ENCODE data around the gene NCOR1. TPM values are rescaled to one million over a fixed set of nuclear protein-coding genes. Genes with fewer than 3 reads are reported as not detected.
"Not testable (repeated sequence)": the region's sequence is repeated elsewhere in the genome, so short reads cannot be mapped to it uniquely, and the experiment has no call there.

NCOR1 gene
- total RNA-seq, 1 donor from 2014 or later = 131 TPM

GRCh38 chr17:16108386-16108785 is 106.9 kb downstream of the NCOR1 start:
- intact Hi-C loops (cut with DNase I) = no loop called here
- no peak for ATAC-seq
- DNase-seq (ENCODE audit: low spot score) = no peak

DNA sequence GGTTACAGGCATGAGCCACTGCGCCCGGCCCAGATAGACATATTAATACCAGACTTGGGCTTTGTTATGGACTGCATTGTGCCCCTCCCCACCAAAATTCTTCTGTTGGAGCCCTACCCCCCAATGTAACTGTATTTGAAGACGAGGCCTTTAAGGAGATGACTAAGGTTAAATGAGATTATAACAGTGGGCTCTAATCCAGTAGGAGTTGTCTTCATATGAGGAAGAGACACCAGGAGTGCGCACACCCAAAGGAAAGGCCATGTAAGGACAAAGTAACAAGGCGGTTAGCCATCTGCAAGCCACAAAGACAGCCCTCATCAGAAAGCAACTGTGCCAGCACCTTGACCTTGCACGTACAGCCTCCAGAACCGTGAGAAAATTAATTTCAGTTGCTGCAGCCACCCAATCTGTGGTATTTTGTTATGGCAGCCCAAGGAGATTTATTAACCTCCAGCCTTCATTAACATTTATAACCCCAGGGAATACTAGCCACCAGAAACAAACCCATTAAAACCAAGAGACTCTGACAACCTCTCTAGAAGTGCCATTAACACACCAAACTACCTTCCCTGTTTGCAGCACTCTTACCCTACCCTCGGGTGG is 108.1 kb downstream of the NCOR1 start:
- DNase-seq (ENCODE audit: low spot score) (no peak), ATAC-seq (no peak)
- intact Hi-C loops (cut with DNase I) = no loop called here

DNA sequence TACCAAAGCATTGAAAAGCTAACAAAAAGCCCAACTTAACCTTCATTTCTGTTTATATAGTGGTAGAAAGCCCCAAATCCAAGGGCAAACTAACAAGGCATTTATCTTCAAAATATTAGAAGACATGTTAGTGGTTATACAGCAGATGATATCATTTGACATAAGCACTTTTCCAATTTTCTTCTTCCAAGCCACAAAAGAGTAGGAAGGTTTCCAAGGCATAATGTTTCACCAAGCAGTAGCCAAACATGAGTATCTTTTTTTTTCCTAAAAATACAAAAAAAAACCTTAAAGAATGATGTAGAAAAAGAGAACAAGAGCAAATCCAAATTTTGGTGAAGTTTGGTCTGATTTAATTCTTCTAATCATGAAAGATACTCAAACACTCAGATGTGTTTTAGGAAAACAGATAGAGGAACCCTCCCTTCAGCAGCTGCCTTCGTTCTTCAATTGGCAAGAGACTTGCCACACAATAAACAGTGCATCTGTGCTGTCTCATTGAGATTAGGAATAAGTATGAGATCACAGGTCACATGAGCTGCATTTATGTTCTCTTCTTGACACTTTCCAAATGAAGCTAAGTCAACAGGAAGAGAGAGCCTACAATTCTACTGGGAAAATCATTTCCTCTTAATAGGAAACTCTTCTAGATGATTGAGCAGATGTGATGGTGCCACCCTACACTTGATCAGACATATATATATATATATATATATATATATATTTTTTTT is 109.0 kb downstream of the NCOR1 start:
- peak; percentile 95 for ATAC-seq
- no peak for DNase-seq (ENCODE audit: low spot score)
- intact Hi-C loops (cut with DNase I) = no loop called here

DNA sequence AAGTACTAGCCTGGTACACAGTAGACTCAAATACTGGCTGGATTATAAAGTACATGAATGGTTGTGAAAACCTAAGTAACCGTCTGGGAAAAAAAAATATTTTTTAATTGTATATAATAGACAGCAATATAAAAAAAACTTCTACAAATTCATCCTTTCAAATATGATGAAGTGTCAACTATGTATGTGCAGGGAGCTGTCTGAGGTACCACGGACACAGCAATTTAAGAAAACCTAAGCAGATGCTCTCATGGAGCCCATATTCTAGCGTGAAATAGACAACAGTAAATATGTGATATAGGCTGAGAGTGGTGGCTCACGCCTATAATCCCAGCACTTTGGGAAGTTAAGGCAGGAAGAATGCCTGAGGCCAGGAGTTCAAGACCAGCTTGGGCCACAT is 111.1 kb downstream of the NCOR1 start:
- DNase-seq (ENCODE audit: low spot score) (no peak), ATAC-seq (no peak)
- intact Hi-C loops (cut with DNase I) = no loop called here

GRCh38 chr17:16101440-16101839 is 113.9 kb downstream of the NCOR1 start:
- intact Hi-C loops (cut with DNase I) = no loop called here
- DNase-seq (ENCODE audit: low spot score) (no peak), ATAC-seq (no peak)

- DNase-seq (ENCODE audit: low spot score) (no peak), ATAC-seq (no peak)
- intact Hi-C loops (cut with DNase I) = no loop called here
These were observed 114.5 kb downstream of the NCOR1 start for GRCh38 chr17:16100737-16101400.

DNA sequence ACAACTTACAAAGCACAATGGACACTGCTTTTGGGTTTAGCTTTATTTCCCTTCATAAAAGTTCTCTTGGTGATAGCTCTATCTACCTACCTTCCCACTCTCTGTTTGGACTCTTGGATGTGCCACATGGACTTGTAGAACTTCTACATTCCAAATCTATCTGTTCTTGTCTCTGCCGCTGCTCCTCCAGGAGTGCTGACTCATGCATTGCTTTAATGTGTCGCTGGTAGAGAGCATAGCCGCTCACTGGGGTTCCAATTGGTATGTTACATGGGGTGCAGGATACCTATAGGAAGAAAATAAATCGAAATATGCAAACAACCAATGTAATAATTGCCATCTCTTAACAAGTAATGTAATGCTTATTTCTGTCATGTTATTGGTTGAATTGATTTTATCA is 123.6 kb downstream of the NCOR1 start:
- DNase-seq (ENCODE audit: low spot score) (no peak), ATAC-seq (no peak)
- intact Hi-C loops (cut with DNase I) = no loop called here

DNA sequence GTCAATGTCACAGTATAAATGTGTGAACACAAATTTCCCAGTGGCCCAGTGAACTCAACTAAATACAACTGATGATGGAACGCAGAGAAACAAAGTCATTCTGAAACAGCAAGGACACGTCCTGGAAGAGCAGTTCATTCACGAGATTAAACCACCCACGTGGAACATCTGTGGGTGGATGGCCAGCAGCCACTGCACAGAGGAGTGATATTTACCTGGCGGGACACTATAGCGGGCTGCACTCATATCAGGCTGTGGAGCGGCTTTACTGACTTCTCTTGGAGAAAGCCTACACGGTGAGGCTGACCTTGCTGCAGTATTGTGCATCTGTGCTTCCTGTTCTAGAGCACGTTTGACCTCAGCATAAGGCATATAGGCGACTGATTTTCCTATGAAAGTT is 128.4 kb downstream of the NCOR1 start:
- intact Hi-C loops (cut with DNase I) = no loop called here
- ATAC-seq = no peak
- no peak for DNase-seq (ENCODE audit: low spot score)

- ATAC-seq (peak; percentile 51), DNase-seq (ENCODE audit: low spot score) (no peak)
- intact Hi-C loops (cut with DNase I) = no loop called here
These were observed 130.2 kb downstream of the NCOR1 start for GRCh38 chr17:16085066-16085699.

- ATAC-seq (no peak), DNase-seq (ENCODE audit: low spot score) (no peak)
- intact Hi-C loops (cut with DNase I) = no loop called here
These were observed 132.1 kb downstream of the NCOR1 start for GRCh38 chr17:16083223-16083622.

GRCh38 chr17:16081507-16082087 is 133.7 kb downstream of the NCOR1 start:
- intact Hi-C loops (cut with DNase I) = no loop called here
- ATAC-seq (no peak), DNase-seq (ENCODE audit: low spot score) (no peak)

GRCh38 chr17:16080366-16080765 is 135.0 kb downstream of the NCOR1 start:
- DNase-seq (ENCODE audit: low spot score) = no peak
- intact Hi-C loops (cut with DNase I) = no loop called here
- ATAC-seq = no peak

- ATAC-seq = no peak
- intact Hi-C loops (cut with DNase I) = no loop called here
These were observed 139.4 kb downstream of the NCOR1 start for GRCh38 chr17:16075949-16076348.

GRCh38 chr17:16074423-16074822 is 140.9 kb downstream of the NCOR1 start:
- intact Hi-C loops (cut with DNase I) = no loop called here
- DNase-seq (ENCODE audit: low spot score) (no peak), ATAC-seq (no peak)

More at GRCh38 chr17:16075949-16076348, 139.4 kb downstream of the NCOR1 start:
- DNase-seq (ENCODE audit: low spot score) = no peak

DNA sequence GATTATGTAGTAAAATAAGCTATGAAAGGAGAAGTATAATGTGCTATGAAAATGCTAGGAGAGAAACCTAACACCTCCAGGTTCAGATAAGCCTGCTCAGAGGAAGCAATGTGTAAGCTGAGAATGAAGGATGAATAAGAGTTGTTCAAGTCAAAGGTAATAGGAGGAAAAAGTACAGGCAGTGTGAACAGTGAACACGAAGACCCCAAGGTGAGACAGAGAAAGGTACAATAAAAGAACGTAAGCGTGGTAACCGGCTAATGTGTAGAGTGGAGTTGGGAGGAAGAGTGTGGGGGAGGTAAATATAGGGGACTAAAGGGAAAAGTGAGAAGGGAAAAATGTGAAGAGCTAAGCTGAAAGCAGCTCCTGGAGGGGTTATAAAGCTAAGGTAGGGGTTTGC is 141.5 kb downstream of the NCOR1 start:
- no peak for DNase-seq (ENCODE audit: low spot score)
- intact Hi-C loops (cut with DNase I) = no loop called here
- no peak for ATAC-seq

GRCh38 chr17:16072031-16072430 is 143.3 kb downstream of the NCOR1 start:
- intact Hi-C loops (cut with DNase I) = no loop called here
- DNase-seq (ENCODE audit: low spot score) = no peak
- no peak for ATAC-seq

DNA sequence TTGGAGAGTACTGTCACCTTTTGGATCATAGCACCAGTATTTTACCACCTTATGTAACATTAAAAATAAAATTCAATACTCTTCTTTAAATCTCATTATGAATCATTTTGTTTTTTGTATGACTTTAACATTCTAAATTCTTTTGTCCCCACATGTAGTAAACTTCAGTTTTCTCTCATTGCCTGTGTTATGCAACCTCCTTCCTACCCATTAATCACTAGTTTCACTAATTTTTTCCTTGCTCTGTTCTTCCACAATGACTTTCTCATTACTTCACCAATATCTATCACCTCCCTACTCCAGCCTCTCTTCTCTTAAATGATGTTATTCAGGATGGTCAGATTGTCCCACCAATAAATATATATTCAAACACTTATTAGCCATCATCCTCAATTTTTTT is 147.0 kb downstream of the NCOR1 start:
- DNase-seq (ENCODE audit: low spot score) = no peak
- intact Hi-C loops (cut with DNase I) = no loop called here
- no peak for ATAC-seq

- DNase-seq (ENCODE audit: low spot score) (no peak), ATAC-seq (no peak)
- intact Hi-C loops (cut with DNase I) = no loop called here
These were observed 149.2 kb downstream of the NCOR1 start for GRCh38 chr17:16066125-16066524.

- DNase-seq (ENCODE audit: low spot score) (no peak), ATAC-seq (no peak)
- intact Hi-C loops (cut with DNase I) = no loop called here
These were observed 153.7 kb downstream of the NCOR1 start for GRCh38 chr17:16061631-16062030.

GRCh38 chr17:16055139-16055538 is 160.2 kb downstream of the NCOR1 start:
- DNase-seq (ENCODE audit: low spot score); intact Hi-C loops (cut with DNase I); ATAC-seq: not testable (repeated sequence)

Measured in sciatic nerve (tissue), 2 donors.